ENCODE measurements around the gene PDP2. TPM values are rescaled to one million over a fixed set of nuclear protein-coding genes. Genes with fewer than 3 reads are reported as not detected.

Gene PDP2
- total RNA-seq, 4 donors from 2014 or later = 12.3 to 29.9 (median 15.5) TPM

DNA sequence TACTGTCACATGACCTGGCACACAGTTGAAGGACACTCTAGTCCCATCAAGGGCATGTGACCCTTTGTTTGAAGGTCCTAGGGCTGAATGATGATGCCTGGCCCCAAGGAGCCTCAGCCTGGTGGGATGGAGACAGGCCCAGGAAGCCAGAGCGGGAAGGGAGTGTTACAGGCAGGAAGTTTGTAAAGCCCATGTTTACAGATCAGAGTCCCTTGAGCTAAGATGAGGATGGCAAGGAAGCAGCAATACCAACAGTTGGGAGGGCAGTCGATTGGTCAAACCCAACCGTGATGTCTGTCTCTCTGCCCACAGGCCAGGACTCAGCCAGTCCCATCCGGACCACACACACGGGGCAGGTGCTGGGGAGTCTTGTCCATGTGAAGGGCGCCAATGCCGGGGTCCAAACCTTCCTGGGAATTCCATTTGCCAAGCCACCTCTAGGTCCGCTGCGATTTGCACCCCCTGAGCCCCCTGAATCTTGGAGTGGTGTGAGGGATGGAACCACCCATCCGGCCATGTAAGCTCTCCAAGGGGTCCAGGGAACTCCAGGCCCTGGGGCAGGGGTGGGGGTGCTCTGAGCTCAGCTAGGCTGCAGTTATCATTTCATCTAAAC is 57.5 kb downstream of the PDP2 start:
- no peak for TF ChIP-seq EP300 (IDR thresholded peaks at IDR 0.05)
- TF ChIP-seq POLR2A (IDR thresholded peaks at IDR 0.05) = no peak
- TF ChIP-seq, protein P1, sequence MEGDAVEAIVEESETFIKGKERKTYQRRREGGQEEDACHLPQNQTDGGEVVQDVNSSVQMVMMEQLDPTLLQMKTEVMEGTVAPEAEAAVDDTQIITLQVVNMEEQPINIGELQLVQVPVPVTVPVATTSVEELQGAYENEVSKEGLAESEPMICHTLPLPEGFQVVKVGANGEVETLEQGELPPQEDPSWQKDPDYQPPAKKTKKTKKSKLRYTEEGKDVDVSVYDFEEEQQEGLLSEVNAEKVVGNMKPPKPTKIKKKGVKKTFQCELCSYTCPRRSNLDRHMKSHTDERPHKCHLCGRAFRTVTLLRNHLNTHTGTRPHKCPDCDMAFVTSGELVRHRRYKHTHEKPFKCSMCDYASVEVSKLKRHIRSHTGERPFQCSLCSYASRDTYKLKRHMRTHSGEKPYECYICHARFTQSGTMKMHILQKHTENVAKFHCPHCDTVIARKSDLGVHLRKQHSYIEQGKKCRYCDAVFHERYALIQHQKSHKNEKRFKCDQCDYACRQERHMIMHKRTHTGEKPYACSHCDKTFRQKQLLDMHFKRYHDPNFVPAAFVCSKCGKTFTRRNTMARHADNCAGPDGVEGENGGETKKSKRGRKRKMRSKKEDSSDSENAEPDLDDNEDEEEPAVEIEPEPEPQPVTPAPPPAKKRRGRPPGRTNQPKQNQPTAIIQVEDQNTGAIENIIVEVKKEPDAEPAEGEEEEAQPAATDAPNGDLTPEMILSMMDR (IDR thresholded peaks at IDR 0.05) = no peak
- WGBS, 2 donors = 84 to 86% methylated on average over 10 of the region's 10 CpGs
- H3K4me1 ChIP-seq = peaks cover 5 to 46% (median 27%) of the 10 kb centered on the region in 4 donors
- no peak overlapping the region for H3K4me3 ChIP-seq
- no peak overlapping the region for H3K27ac ChIP-seq
- H3K36me3 ChIP-seq = peaks cover 0 to 58% (median 24%) of the 10 kb centered on the region in 3 donors
- H3K9me3 ChIP-seq = no peaks in the 10 kb centered on the region
- no peaks in the 10 kb centered on the region for H3K27me3 ChIP-seq
- DNase-seq (ENCODE audit: low spot score in 2 of 2) = no peak

DNA sequence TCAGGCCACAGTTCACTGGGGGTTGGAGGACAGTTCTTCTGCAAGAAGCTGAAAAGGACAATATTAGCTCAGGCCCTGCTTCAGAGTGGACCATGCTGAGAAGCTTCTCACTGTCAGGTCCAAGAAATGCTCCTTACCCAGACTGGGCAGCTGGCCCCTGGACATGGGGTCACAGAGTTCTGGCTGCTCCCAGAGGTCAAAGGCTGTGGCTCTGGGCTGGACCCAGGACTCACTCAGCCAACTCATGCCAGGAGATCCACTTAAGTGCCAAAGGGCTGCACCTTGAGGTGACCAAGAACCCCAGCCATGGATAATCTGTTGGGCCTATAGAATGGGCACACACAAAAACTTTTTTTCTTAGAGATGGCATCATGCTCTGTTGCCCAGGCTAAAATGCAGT is 59.1 kb downstream of the PDP2 start:
- Histone ChIP-seq H3K27me3 (no peaks in the 10 kb centered on the region), H3K27ac (no peak overlapping the region), H3K4me1 (peaks cover 0 to 37% (median 20%) of the 10 kb centered on the region in 4 donors), H3K4me3 (no peak overlapping the region), H3K9me3 (no peaks in the 10 kb centered on the region), H3K36me3 (peaks cover 0 to 71% (median 24%) of the 10 kb centered on the region in 3 donors)
- DNase-seq (ENCODE audit: low spot score in 2 of 2) = no peak
- TF ChIP-seq EP300 (IDR thresholded peaks at IDR 0.05) (no peak), POLR2A (IDR thresholded peaks at IDR 0.05) (no peak)
- TF ChIP-seq, protein P1 (IDR thresholded peaks at IDR 0.05) = no peak

DNA sequence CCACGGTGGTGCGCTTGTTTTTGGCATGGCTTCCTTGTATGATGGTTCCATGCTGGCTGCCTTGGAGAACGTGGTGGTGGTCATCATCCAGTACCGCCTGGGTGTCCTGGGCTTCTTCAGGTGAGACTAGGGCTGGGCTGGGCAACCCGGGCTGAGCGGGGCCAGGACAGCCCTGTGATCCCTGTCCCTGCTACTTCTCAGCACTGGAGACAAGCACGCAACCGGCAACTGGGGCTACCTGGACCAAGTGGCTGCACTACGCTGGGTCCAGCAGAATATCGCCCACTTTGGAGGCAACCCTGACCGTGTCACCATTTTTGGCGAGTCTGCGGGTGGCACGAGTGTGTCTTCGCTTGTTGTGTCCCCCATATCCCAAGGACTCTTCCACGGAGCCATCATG is 59.9 kb downstream of the PDP2 start:
- no peak for DNase-seq (ENCODE audit: low spot score in 2 of 2)
- Histone ChIP-seq H3K9me3 (no peaks in the 10 kb centered on the region), H3K27me3 (no peaks in the 10 kb centered on the region), H3K27ac (no peak overlapping the region), H3K4me3 (no peak overlapping the region), H3K4me1 (peaks cover 0 to 34% (median 18%) of the 10 kb centered on the region in 4 donors), H3K36me3 (peaks cover 0 to 71% (median 24%) of the 10 kb centered on the region in 3 donors)
- TF ChIP-seq EP300 (IDR thresholded peaks at IDR 0.05) (no peak), POLR2A (IDR thresholded peaks at IDR 0.05) (no peak)
- TF ChIP-seq, protein P1 (IDR thresholded peaks at IDR 0.05) = no peak
- WGBS, 2 donors = 94% methylated on average over 9 to 15 of the region's 16 CpGs

Other genes starting within 250 kb of the PDP2 start
- 10 to 100 TPM; 14.2 to 22.7 (median 19.6) TPM for gene CMTM4, start 183.8 kb upstream of the PDP2 start, total RNA-seq
- 100 to 1,000 TPM; 248 to 363 (median 266) TPM for gene DYNC1LI2, start 128.9 kb upstream of the PDP2 start, total RNA-seq
- gene TERB1, start 78.9 kb upstream of the PDP2 start, total RNA-seq = not detected
- 10 to 100 TPM; 29.4 to 45.7 (median 34.6) TPM for gene NAE1, start 49.5 kb upstream of the PDP2 start, total RNA-seq
- not detected for gene CA7, start 36.1 kb upstream of the PDP2 start, total RNA-seq
- gene CDH16, start 38.4 kb downstream of the PDP2 start, total RNA-seq = 1 to 10 TPM in 2 of 4 donors, under 1 TPM in 2; 0.30 to 2.5 (median 1.4) TPM
- 100 to 1,000 TPM in 3 of 4 donors, 10 to 100 TPM in 1; 23.7 to 132 (median 109) TPM for gene RRAD, start 45.0 kb downstream of the PDP2 start, total RNA-seq
- gene CIAO2B, start 53.9 kb downstream of the PDP2 start, total RNA-seq = 100 to 1,000 TPM in 2 of 4 donors, 10 to 100 TPM in 2; 57.1 to 111 (median 89.9) TPM
- gene CES2, start 55.0 kb downstream of the PDP2 start, total RNA-seq = 10 to 100 TPM; 29.2 to 45.0 (median 34.4) TPM
- gene CES3, start 80.8 kb downstream of the PDP2 start, total RNA-seq = 1 to 10 TPM in 2 of 4 donors, under 1 TPM in 2; 0.21 to 9.2 (median 0.81) TPM
- 10 to 100 TPM; 18.6 to 24.7 (median 21.2) TPM for gene CES4A, start 108.1 kb downstream of the PDP2 start, total RNA-seq
- 10 to 100 TPM; 46.7 to 70.5 (median 59.9) TPM for gene CBFB, start 148.6 kb downstream of the PDP2 start, total RNA-seq
- gene PHAF1, start 229.4 kb downstream of the PDP2 start, total RNA-seq = 10 to 100 TPM; 22.2 to 34.5 (median 28.1) TPM

Data from tibial nerve (tissue), 4 donors.